GM19438 (cell line): ENCODE results near the gene SYNRG.

Experiments
- ATAC-seq: cut with Tn5 transposase; IDR thresholded peaks from one replicate; pipeline ENCODE4 v1.9.1; 2021; ENCODE audit warnings: low read depth; ENCODE audit not compliant: unreplicated experiment

The SYNRG gene

GRCh38 chr17:37607637-37608331, 1.4 kb downstream of the SYNRG start:
- no peak for ATAC-seq

GRCh38 chr17:37605813-37606505, 3.3 kb downstream of the SYNRG start:
- no peak for ATAC-seq

GRCh38 chr17:37605081-37605480, 4.1 kb downstream of the SYNRG start:
- ATAC-seq: no peak

GRCh38 chr17:37604556-37604955, 4.7 kb downstream of the SYNRG start:
- no peak for ATAC-seq

- ATAC-seq: no peak
Measured at GRCh38 chr17:37598145-37598544, 11.1 kb downstream of the SYNRG start.

GRCh38 chr17:37592291-37592690, 16.9 kb downstream of the SYNRG start:
- ATAC-seq: no peak

- no peak for ATAC-seq
Measured at GRCh38 chr17:37585066-37585465, 24.2 kb downstream of the SYNRG start.

- no peak for ATAC-seq
Measured at GRCh38 chr17:37576281-37576680, 32.9 kb downstream of the SYNRG start.

- ATAC-seq: no peak
Measured at GRCh38 chr17:37574427-37574826, 34.8 kb downstream of the SYNRG start.

GRCh38 chr17:37571674-37572073, 37.5 kb downstream of the SYNRG start:
- no peak for ATAC-seq

- no peak for ATAC-seq
Measured at GRCh38 chr17:37570527-37571093, 38.6 kb downstream of the SYNRG start.

- ATAC-seq: no peak
Measured at GRCh38 chr17:37568350-37569053, 40.7 kb downstream of the SYNRG start.

GRCh38 chr17:37567538-37567937, 41.7 kb downstream of the SYNRG start:
- ATAC-seq: no peak

GRCh38 chr17:37567137-37567536, 42.1 kb downstream of the SYNRG start:
- no peak for ATAC-seq

GRCh38 chr17:37564252-37564651, 45.0 kb downstream of the SYNRG start:
- ATAC-seq: no peak

GRCh38 chr17:37562016-37562745, 47.0 kb downstream of the SYNRG start:
- no peak for ATAC-seq

- no peak for ATAC-seq
Measured at GRCh38 chr17:37558299-37558698, 50.9 kb downstream of the SYNRG start.

- no peak for ATAC-seq
Measured at GRCh38 chr17:37557482-37557881, 51.7 kb downstream of the SYNRG start.

GRCh38 chr17:37555386-37555785, 53.8 kb downstream of the SYNRG start:
- ATAC-seq: no peak

- ATAC-seq: no peak
Measured at GRCh38 chr17:37553401-37553966, 55.7 kb downstream of the SYNRG start.
